Ishikawa (cell line): Measurements from ENCODE around the gene STAT4.

Source experiments
- CEBPB ChIP-seq: IDR thresholded peaks from 2 replicates; pipeline ENCODE4 v1.6.1; 2012
- CREB1 ChIP-seq: IDR thresholded peaks from 2 replicates; pipeline ENCODE4 v1.6.1; 2012; ENCODE audit warnings: low read depth
- EGR1 ChIP-seq: IDR thresholded peaks from 2 replicates; pipeline ENCODE4 v1.6.1; 2012
- EP300 ChIP-seq: IDR thresholded peaks from 2 replicates; pipeline ENCODE4 v1.6.1; 2012; ENCODE audit warnings: borderline replicate concordance
- FOXM1 ChIP-seq: IDR thresholded peaks from 2 replicates; pipeline ENCODE4 v1.6.1; 2012; ENCODE audit warnings: low read depth, borderline replicate concordance
- NFIC ChIP-seq: IDR thresholded peaks from 2 replicates; pipeline ENCODE4 v1.6.1; 2012
- RAD21 ChIP-seq: IDR thresholded peaks from 2 replicates; pipeline ENCODE4 v1.6.1; 2012; ENCODE audit warnings: low read depth
- TAF1 ChIP-seq: IDR thresholded peaks from 2 replicates; pipeline ENCODE4 v1.6.1; 2012; ENCODE audit warnings: low read depth, mild to moderate bottlenecking
- TCF12 ChIP-seq: IDR thresholded peaks from 2 replicates; pipeline ENCODE4 v1.6.1; 2012; ENCODE audit warnings: low read depth
- TEAD4 ChIP-seq: IDR thresholded peaks from 2 replicates; pipeline ENCODE4 v1.6.1; 2012
- YY1 ChIP-seq: IDR thresholded peaks from 2 replicates; pipeline ENCODE4 v1.6.1; 2012; ENCODE audit warnings: low read depth
- ZBTB7A ChIP-seq: IDR thresholded peaks from 2 replicates; pipeline ENCODE4 v1.6.1; 2012; ENCODE audit warnings: low read depth
- TF ChIP-seq, protein P1 (sequence below): IDR thresholded peaks from 2 replicates; pipeline ENCODE4 v1.6.1; 2012; ENCODE audit warnings: low read depth, mild to moderate bottlenecking
- TF ChIP-seq, protein P2 (sequence below): IDR thresholded peaks from 2 replicates; pipeline ENCODE4 v1.6.1; 2012
- TF ChIP-seq, protein P3 (sequence below): IDR thresholded peaks from 2 replicates; pipeline ENCODE4 v1.6.1; 2012

Gene STAT4

DNA sequence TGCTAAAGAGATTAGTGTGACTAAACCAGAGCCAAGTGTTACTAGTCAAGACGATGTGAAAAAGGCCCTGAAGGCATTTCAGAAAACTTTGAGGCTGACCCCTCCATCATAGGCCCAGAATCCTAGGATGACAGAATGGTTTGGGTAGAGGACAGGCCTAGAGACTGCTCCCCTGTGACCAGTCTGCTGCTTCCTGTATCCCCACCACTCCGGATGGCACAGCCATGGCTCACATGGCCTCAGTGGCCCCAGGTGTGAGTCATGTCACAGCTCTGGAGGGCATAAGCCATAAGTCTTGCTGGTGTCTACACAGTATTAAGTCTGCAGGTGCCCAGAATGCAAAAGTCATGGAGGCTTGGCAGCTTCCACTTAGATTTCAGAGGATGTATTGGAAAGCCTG lies 124.4 kb downstream of the STAT4 start:
- TF ChIP-seq TEAD4 (no peak), YY1 (no peak), TAF1 (no peak), RAD21 (no peak), CREB1 (no peak), ZBTB7A (no peak), EGR1 (no peak), TCF12 (no peak), EP300 (no peak), NFIC (no peak), FOXM1 (no peak), CEBPB (no peak)
- TF ChIP-seq, protein P1, sequence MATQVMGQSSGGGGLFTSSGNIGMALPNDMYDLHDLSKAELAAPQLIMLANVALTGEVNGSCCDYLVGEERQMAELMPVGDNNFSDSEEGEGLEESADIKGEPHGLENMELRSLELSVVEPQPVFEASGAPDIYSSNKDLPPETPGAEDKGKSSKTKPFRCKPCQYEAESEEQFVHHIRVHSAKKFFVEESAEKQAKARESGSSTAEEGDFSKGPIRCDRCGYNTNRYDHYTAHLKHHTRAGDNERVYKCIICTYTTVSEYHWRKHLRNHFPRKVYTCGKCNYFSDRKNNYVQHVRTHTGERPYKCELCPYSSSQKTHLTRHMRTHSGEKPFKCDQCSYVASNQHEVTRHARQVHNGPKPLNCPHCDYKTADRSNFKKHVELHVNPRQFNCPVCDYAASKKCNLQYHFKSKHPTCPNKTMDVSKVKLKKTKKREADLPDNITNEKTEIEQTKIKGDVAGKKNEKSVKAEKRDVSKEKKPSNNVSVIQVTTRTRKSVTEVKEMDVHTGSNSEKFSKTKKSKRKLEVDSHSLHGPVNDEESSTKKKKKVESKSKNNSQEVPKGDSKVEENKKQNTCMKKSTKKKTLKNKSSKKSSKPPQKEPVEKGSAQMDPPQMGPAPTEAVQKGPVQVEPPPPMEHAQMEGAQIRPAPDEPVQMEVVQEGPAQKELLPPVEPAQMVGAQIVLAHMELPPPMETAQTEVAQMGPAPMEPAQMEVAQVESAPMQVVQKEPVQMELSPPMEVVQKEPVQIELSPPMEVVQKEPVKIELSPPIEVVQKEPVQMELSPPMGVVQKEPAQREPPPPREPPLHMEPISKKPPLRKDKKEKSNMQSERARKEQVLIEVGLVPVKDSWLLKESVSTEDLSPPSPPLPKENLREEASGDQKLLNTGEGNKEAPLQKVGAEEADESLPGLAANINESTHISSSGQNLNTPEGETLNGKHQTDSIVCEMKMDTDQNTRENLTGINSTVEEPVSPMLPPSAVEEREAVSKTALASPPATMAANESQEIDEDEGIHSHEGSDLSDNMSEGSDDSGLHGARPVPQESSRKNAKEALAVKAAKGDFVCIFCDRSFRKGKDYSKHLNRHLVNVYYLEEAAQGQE, result no peak
- TF ChIP-seq, protein P2, sequence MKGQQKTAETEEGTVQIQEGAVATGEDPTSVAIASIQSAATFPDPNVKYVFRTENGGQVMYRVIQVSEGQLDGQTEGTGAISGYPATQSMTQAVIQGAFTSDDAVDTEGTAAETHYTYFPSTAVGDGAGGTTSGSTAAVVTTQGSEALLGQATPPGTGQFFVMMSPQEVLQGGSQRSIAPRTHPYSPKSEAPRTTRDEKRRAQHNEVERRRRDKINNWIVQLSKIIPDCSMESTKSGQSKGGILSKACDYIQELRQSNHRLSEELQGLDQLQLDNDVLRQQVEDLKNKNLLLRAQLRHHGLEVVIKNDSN, result no peak
- TF ChIP-seq, protein P3, sequence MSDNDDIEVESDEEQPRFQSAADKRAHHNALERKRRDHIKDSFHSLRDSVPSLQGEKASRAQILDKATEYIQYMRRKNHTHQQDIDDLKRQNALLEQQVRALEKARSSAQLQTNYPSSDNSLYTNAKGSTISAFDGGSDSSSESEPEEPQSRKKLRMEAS, result no peak

GRCh38 chr2:191025135-191025534 lies 125.7 kb downstream of the STAT4 start:
- no peak for TF ChIP-seq TAF1
- TF ChIP-seq EP300, result no peak
- TF ChIP-seq ZBTB7A, result no peak
- TF ChIP-seq TCF12, result no peak
- no peak for TF ChIP-seq RAD21
- TF ChIP-seq EGR1, result no peak
- TF ChIP-seq, protein P3, result no peak

DNA sequence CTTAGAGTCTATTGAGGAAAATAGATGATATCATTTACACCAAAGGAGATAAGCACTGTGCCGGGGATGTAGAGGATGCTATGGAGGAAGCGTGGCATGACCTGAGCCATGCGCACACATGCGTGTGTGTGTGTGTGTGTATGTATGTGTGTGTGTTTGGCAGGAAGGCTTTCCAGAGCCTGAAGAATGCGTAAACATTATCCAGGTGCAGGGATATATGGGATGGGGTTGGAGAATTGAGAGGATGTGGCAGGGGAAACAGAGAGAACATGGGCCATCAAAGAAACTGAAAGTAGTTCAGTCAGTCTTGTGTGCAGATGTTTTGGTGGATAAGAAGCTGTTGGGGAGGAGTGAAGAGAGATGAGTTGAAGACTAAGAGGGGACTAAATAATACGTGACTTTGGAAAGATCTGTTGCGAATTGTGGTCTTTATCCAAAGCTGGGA lies 127.5 kb downstream of the STAT4 start:
- no peak for TF ChIP-seq EP300
- TF ChIP-seq, protein P2, result no peak
- TF ChIP-seq RAD21, result no peak
- TF ChIP-seq ZBTB7A, result no peak
- no peak for TF ChIP-seq TAF1
- no peak for TF ChIP-seq CREB1
- no peak for TF ChIP-seq NFIC

GRCh38 chr2:191020742-191021381 lies 129.9 kb downstream of the STAT4 start:
- no peak for TF ChIP-seq EP300
- TF ChIP-seq EGR1, result no peak
- TF ChIP-seq, protein P3, result no peak
- TF ChIP-seq, protein P2, result no peak
- no peak for TF ChIP-seq FOXM1
- TF ChIP-seq NFIC, result no peak
- TF ChIP-seq TEAD4, result no peak

- TF ChIP-seq, protein P2, result peak; percentile 95
- TF ChIP-seq TAF1 (peak; percentile 81; the same call in 1 of the 2 replicates), CEBPB (peak; percentile 26; the same call in 1 of the 2 replicates), TCF12 (peak; percentile 91), CREB1 (no peak), YY1 (peak; percentile 20; the same call in 1 of the 2 replicates), EGR1 (peak; percentile 99), ZBTB7A (no peak), EP300 (peak; percentile 99), RAD21 (no peak; the same call in 1 of the 2 replicates), TEAD4 (peak; percentile 74), NFIC (peak; percentile 59; the same call in 1 of the 2 replicates), FOXM1 (peak; percentile 91)
- TF ChIP-seq, protein P3, result peak; percentile 100
- TF ChIP-seq, protein P1, result peak; percentile 19; the same call in 1 of the 2 replicates
These were observed 130.5 kb downstream of the STAT4 start for GRCh38 chr2:191020221-191020741.
